AG10803 (cell line): Measurements from ENCODE around the gene RNF128.
"Not testable (repeated sequence)": the region's sequence is repeated elsewhere in the genome, so short reads cannot be mapped to it uniquely, and the experiment has no call there.

Source experiments
- DNase-seq: peaks from one replicate; pipeline ENCODE4 v3.0.0; 2010; ENCODE audit warnings: low read depth
- H3K4me3 ChIP-seq: 2 replicates; pipeline ENCODE4 v1.5.1; 2011; ENCODE audit warnings: mild to moderate bottlenecking, low read length, control low read depth
- TF ChIP-seq, protein P1 (sequence below): conservative IDR thresholded peaks from 2 replicates; pipeline ENCODE4 v1.5.1; 2011; ENCODE audit warnings: mild to moderate bottlenecking, low read length, control low read depth, inconsistent platforms

Gene RNF128

GRCh38 chrX:106780664-106781377 is 54.3 kb downstream of the RNF128 start:
- TF ChIP-seq, protein P1, sequence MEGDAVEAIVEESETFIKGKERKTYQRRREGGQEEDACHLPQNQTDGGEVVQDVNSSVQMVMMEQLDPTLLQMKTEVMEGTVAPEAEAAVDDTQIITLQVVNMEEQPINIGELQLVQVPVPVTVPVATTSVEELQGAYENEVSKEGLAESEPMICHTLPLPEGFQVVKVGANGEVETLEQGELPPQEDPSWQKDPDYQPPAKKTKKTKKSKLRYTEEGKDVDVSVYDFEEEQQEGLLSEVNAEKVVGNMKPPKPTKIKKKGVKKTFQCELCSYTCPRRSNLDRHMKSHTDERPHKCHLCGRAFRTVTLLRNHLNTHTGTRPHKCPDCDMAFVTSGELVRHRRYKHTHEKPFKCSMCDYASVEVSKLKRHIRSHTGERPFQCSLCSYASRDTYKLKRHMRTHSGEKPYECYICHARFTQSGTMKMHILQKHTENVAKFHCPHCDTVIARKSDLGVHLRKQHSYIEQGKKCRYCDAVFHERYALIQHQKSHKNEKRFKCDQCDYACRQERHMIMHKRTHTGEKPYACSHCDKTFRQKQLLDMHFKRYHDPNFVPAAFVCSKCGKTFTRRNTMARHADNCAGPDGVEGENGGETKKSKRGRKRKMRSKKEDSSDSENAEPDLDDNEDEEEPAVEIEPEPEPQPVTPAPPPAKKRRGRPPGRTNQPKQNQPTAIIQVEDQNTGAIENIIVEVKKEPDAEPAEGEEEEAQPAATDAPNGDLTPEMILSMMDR = no peak
- H3K4me3 ChIP-seq = no peak overlapping the region
- no peak for DNase-seq

GRCh38 chrX:106783716-106784115 is 57.2 kb downstream of the RNF128 start:
- TF ChIP-seq, protein P1 = no peak
- H3K4me3 ChIP-seq = no peak overlapping the region
- DNase-seq = no peak

DNA sequence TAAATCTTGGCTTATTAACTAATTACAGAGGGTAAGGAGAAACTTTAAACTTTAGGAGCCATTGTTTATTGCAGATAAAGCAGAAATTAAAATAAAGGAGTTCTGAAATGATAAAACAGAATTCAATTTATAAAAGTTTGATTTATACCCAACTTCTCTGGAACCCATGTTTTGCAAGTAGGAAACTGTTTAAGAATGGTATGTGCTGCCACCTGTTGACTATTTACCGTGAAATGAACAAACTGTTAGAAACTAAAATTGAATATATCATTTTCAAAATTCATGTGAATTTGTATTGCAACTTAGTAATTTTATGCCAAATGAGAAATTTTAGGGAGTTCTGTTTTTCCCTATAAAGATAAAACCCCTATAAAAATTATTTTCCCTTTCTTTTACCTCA is 65.0 kb downstream of the RNF128 start:
- DNase-seq = peak; percentile 21
- TF ChIP-seq, protein P1 = peak; percentile 45
- no peak overlapping the region for H3K4me3 ChIP-seq

- TF ChIP-seq, protein P1 = no peak
- H3K4me3 ChIP-seq = peak overlapping the region; percentile 90
- no peak for DNase-seq
Measured at GRCh38 chrX:106802063-106802387, 75.5 kb downstream of the RNF128 start.

DNA sequence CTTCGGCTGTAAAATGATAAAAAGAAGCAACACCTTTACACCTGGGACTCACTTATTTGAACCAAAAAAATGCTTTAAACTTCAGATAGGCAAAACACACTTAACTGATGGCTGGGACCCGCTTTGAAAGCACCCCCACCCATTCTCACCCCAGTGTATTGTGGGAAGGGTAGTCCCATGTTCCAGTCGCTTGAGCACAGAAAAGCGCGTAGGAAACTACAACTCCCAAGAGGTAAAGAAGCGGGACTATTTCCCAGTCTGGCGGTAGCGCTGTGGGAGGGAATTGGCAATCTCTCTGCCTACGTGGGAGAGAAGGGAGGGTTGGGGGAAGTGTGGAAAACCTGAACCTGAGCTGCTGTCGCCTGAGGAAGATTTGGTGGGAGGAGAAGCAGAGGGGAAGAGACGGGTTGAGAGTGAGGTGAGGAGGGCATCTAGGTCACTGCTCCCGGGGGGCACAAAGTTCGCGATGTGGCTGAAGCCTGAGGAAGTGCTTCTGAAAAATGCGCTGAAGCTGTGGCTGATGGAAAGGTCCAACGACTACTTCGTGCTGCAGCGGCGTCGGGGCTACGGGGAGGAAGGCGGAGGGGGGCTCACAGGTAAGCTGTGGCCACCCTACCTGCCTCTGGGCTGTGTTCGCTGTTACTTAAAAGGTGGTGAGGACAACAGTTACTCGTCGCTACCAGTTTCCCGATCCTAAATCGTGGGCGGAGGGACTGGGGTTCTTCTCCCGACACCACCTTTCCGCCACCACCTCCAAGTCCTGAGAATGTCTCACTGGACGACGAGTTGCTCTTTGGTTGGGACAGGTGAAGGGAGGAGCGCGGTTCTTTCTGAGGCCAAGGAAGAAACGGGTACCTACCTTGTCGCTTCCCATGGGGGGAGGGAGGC is 76.1 kb downstream of the RNF128 start, which contains the start of gene TBC1D8B:
TSS of gene TBC1D8B (plus strand) at position 286 of the 888 bp plus-strand sequence. CDS start at position 467, 181 bp downstream.
- TF ChIP-seq, protein P1 = no peak
- DNase-seq = peak; percentile 89
- peak within 1 kb of the TSS; percentile 90 for H3K4me3 ChIP-seq

DNA sequence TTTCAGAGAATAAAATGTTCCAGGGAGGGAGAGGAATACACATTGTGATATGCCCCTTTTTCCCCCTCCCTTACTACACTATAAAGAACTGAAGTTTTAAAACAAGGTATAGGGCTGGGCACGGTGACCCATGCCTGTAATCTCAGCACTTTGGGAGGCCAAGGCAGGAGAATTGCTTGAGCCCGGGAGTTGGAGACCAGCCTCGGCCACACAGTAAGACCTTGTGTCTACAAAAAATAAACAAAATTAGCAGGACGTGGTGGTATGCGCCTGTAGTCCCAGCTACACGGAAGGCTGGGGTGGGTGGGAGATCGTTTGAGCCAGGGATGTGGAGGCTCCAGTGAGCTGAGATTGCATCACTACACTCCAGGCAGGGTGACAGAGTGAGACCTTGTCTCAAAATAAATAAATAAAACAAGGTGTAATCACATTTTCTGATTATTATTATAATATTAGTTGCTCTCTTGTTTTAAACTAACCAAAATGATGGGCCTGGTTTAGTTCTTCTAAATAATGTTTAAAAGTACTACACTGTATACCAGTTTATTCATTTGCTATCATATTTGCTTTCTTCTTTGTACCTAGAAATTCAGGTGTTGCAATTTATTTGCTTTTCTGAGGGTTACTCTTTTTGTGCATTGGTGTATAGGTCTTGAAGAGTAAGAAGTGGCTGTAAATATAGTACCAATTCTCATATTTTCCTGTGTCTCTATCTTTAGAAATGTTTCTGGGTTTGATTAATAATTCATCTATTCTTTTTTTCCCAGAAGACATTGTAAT is 84.8 kb downstream of the RNF128 start:
- no peak for DNase-seq
- H3K4me3 ChIP-seq = no peak overlapping the region
- TF ChIP-seq, protein P1 = no peak

DNA sequence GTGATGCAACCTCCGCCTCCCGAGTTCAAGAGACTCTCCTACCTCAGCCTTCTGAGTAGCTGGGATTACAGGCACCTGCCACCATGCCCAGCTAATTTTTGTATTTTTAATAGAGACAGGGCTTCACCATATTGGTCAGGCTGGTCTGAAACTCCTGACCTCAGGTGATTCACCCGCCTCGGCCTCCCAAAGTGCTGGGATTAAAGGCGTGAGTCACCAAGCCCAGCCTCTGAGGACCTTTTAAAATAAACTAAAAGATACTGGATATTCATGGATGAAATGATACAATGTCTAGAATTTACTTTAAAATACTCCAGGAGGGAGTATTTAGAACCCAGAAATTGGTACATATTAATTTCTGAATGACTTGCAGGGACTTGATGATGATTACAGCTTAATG is 86.4 kb downstream of the RNF128 start:
- not testable (repeated sequence) for DNase-seq, H3K4me3 ChIP-seq

DNA sequence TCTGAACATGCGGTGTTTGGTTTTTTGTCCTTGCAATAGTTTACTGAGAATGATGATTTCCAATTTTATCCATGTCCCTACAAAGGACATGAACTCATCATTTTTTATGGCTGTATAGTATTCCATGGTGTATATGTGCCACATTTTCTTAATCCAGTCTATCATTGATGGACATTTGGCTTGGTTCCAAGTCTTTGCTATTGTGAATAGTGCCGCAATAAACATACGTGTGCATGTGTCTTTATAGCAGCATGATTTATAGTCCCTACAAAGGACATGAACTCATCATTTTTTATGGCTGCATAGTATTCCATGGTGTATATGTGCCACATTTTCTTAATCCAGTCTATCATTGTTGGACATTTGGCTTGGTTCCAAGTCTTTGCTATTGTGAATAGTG is 87.6 kb downstream of the RNF128 start:
- DNase-seq, H3K4me3 ChIP-seq: not testable (repeated sequence)
